GM21390 (cell line): ENCODE data around the gene OR10P1.

Experiments
- ATAC-seq: cut with Tn5 transposase; IDR thresholded peaks from one replicate; pipeline ENCODE4 v1.9.1; 2021; ENCODE audit not compliant: unreplicated experiment

The OR10P1 gene

GRCh38 chr12:55682087-55682796 is 45.5 kb downstream of the OR10P1 start:
- ATAC-seq = no peak

- no peak for ATAC-seq
Measured at GRCh38 chr12:55683676-55684075, 47.0 kb downstream of the OR10P1 start.

GRCh38 chr12:55684761-55685370 is 48.2 kb downstream of the OR10P1 start:
- ATAC-seq = no peak

GRCh38 chr12:55685671-55686070 is 49.0 kb downstream of the OR10P1 start:
- no peak for ATAC-seq

- no peak for ATAC-seq
Measured at GRCh38 chr12:55686366-55687010, 49.8 kb downstream of the OR10P1 start.
